Tibial artery (tissue), 4 donors: Measurements from ENCODE around the gene HNRNPDL.
A peak's percentile ranks its signal among the peaks of the same experiment; 100 is the strongest.

Experiments
- DNase-seq, 2 donors: peaks; one replicate each; pipeline ENCODE4 v3.0.0-alpha.2; 2019
- H3K27ac ChIP-seq, 2 donors: fragments of 200-600 bp; sonication (generic) in 1 of 2; 1 replicate in 1 of 2; 2 replicates in 1 of 2; pipeline ENCODE4 v1.5.1; 2018 to 2019; ENCODE audit warnings: mild to moderate bottlenecking in 1 of 2
- H3K27me3 ChIP-seq, 2 donors: fragments of 200-600 bp; sonication (generic) in 1 of 2; one replicate each; pipeline versions ENCODE4 v1.5.1 to v1.6.0; 2016 to 2019
- H3K36me3 ChIP-seq, 3 donors: fragments of 200-600 bp; sonication (generic) in 2 of 3; one replicate each; pipeline ENCODE4 v1.5.1; 2016 to 2019; ENCODE audit warnings: mild to moderate bottlenecking in 2 of 3
- H3K4me1 ChIP-seq, 4 donors: fragments of 200-600 bp; sonication (generic) in 2 of 4; 1 replicate in 3 of 4; 2 replicates in 1 of 4; pipeline ENCODE4 v1.5.1; 2016 to 2019
- H3K4me3 ChIP-seq, 2 donors: fragments of 200-600 bp; sonication (generic) in 1 of 2; 1 replicate in 1 of 2; 2 replicates in 1 of 2; pipeline ENCODE4 v1.5.1; 2018 to 2019; ENCODE audit warnings: mild to moderate bottlenecking in 2 of 2
- H3K9me3 ChIP-seq, 3 donors: fragments of 200-600 bp; sonication (generic) in 1 of 3; one replicate each; pipeline ENCODE4 v1.5.1; 2016 to 2019
- CTCF ChIP-seq, 2 experiments: fragments of 200-600 bp in 1 of 2; fragments of 450-650 bp in 1 of 2; IDR thresholded peaks; one replicate each; pipeline ENCODE4 v1.5.1; 2017 to 2019; ENCODE audit warnings: antibody characterized with exemption in 2 of 2, mild to moderate bottlenecking in 1 of 2, moderate library complexity in 1 of 2
- intact Hi-C: fragments of 100-400 bp; cut with DNase I; formaldehyde crosslinking; loops from one replicate; pipeline ENCODE4 v1.15.0; 2023; ENCODE audit warnings: low total_unique reads

The HNRNPDL gene

GRCh38 chr4:82432596-82432995 lies 2.3 kb upstream of the HNRNPDL start:
- intact Hi-C loops: no loop called here
- H3K9me3 ChIP-seq: no peaks in the 10 kb centered on the region

GRCh38 chr4:82431831-82432230 lies 1.6 kb upstream of the HNRNPDL start:
- intact Hi-C loops: no loop called here
- no peaks in the 10 kb centered on the region for H3K27me3 ChIP-seq
- no peak overlapping the region for H3K4me3 ChIP-seq
- H3K9me3 ChIP-seq: no peaks in the 10 kb centered on the region
- no peak overlapping the region for H3K27ac ChIP-seq
- H3K36me3 ChIP-seq: peaks cover 0 to 3% (median 2%) of the 10 kb centered on the region in 3 donors
- H3K4me1 ChIP-seq: peaks cover 0 to 34% (median 20%) of the 10 kb centered on the region in 4 donors
- TF ChIP-seq CTCF (IDR thresholded peaks at IDR 0.05): no peak
- no peak for DNase-seq

More at GRCh38 chr4:82432596-82432995, 2.3 kb upstream of the HNRNPDL start:
- DNase-seq: no peak
- Histone ChIP-seq H3K27ac (no peak overlapping the region), H3K36me3 (no peaks in the 10 kb centered on the region), H3K27me3 (no peaks in the 10 kb centered on the region), H3K4me1 (peaks cover 0 to 26% (median 12%) of the 10 kb centered on the region in 4 donors), H3K4me3 (no peak overlapping the region)
- no peak for TF ChIP-seq CTCF (IDR thresholded peaks at IDR 0.05)

GRCh38 chr4:82430964-82431745 lies 893 bp upstream of the HNRNPDL start:
- Histone ChIP-seq H3K4me1 (peaks cover 0 to 41% (median 27%) of the 10 kb centered on the region in 4 donors), H3K4me3 (peak overlapping the region; percentile 93 to 94), H3K36me3 (peaks cover 2 to 9% (median 6%) of the 10 kb centered on the region in 3 donors), H3K27me3 (no peaks in the 10 kb centered on the region), H3K9me3 (no peaks in the 10 kb centered on the region), H3K27ac (peak overlapping the region; percentile 94 to 95)
- TF ChIP-seq CTCF (IDR thresholded peaks at IDR 0.05): no peak
- DNase-seq: peak in 1 of 2 donors; percentile 67
- intact Hi-C loops: no loop called here

GRCh38 chr4:82429728-82430192 lies 502 bp downstream of the HNRNPDL start:
- no peak for TF ChIP-seq CTCF (IDR thresholded peaks at IDR 0.05)
- Histone ChIP-seq H3K4me3 (peak overlapping the region; percentile 93 to 94), H3K4me1 (peaks cover 0 to 50% (median 32%) of the 10 kb centered on the region in 4 donors), H3K9me3 (no peaks in the 10 kb centered on the region), H3K27ac (peak overlapping the region; percentile 94 to 95), H3K36me3 (peaks cover 16 to 22% (median 20%) of the 10 kb centered on the region in 3 donors), H3K27me3 (no peaks in the 10 kb centered on the region)
- DNase-seq: peak in 1 of 2 donors; percentile 32
- intact Hi-C loops: loop anchor here (1.0 to 5.0 kb wide), 3 partner anchors 55 to 583 kb away; partner anchors contain the start of genes LIN54 and THAP9

- no peaks in the 10 kb centered on the region for H3K27me3 ChIP-seq
- peak overlapping the region; percentile 94 to 95 for H3K27ac ChIP-seq
- H3K9me3 ChIP-seq: no peaks in the 10 kb centered on the region
- TF ChIP-seq CTCF (IDR thresholded peaks at IDR 0.05): peak; percentile 95 to 96
- intact Hi-C loops: loop anchor here (1.0 to 5.0 kb wide), 3 partner anchors 55 to 583 kb away; partner anchors contain the start of genes LIN54 and THAP9
- peak overlapping the region; percentile 93 to 94 for H3K4me3 ChIP-seq
- peak; percentile 86 to 95 for DNase-seq
- peaks cover 0 to 50% (median 32%) of the 10 kb centered on the region in 4 donors for H3K4me1 ChIP-seq
- H3K36me3 ChIP-seq: peaks cover 22 to 28% (median 26%) of the 10 kb centered on the region in 3 donors
Observed at GRCh38 chr4:82428969-82429727, 1.1 kb downstream of the HNRNPDL start.
